Activated CD8-positive, alpha-beta memory T cell treated with anti-CD3 and anti-CD28 coated beads, Interleukin-2, amount 10 ng/mL, durations not matched to agents 7 days and 5 days (primary cell): Measurements from ENCODE around the gene SSC4D. TPM values are rescaled to one million over a fixed set of nuclear protein-coding genes. Genes with fewer than 3 reads are reported as not detected.
A peak's percentile ranks its signal among the peaks of the same experiment; 100 is the strongest.
"Not testable (repeated sequence)": the region's sequence is repeated elsewhere in the genome, so short reads cannot be mapped to it uniquely, and the experiment has no call there.

ENCODE experiments used
- ATAC-seq: fragments of 150-1000 bp; cut with Tn5 transposase; one replicate; pipeline ENCODE4 v1.10.0; 2021; ENCODE audit warnings: moderate library complexity
- CTCF ChIA-PET: fragments of 350-600 bp; sonication (Branson Sonifier 250); formaldehyde crosslinking; loops from one replicate; lab custom pipeline; 2021; ENCODE audit warnings: antibody characterized with exemption; lab: Charles Lee
- DNase-seq: peaks from one replicate; pipeline ENCODE4 v3.0.0-alpha.2; 2020
- H3K27ac Mint-ChIP-seq: one replicate; pipeline ENCODE4 v1.8.0; 2021; ENCODE audit warnings: mild to moderate bottlenecking, mixed read lengths
- H3K27me3 Mint-ChIP-seq: one replicate; pipeline ENCODE4 v1.8.0; 2021; ENCODE audit warnings: mixed read lengths
- H3K36me3 Mint-ChIP-seq: one replicate; pipeline ENCODE4 v1.8.0; 2021; ENCODE audit warnings: mild to moderate bottlenecking, mixed read lengths
- H3K4me1 Mint-ChIP-seq: one replicate; pipeline ENCODE4 v1.8.0; 2021; ENCODE audit warnings: mixed read lengths
- H3K4me3 Mint-ChIP-seq: one replicate; pipeline ENCODE4 v1.8.0; 2021; ENCODE audit warnings: mild to moderate bottlenecking, moderate library complexity, mixed read lengths
- H3K9me3 Mint-ChIP-seq: one replicate; pipeline ENCODE4 v1.8.0; 2022; ENCODE audit warnings: low read depth, mixed read lengths
- total RNA-seq, 2 experiments: library from RNA; stranded (reverse); gene quantifications; one replicate each; pipeline ENCODE4 v1.2.3, GENCODE V29; 2021

SSC4D gene
- total RNA-seq, 2 experiments from 2014 or later, result 0.23 to 0.64 TPM

DNA sequence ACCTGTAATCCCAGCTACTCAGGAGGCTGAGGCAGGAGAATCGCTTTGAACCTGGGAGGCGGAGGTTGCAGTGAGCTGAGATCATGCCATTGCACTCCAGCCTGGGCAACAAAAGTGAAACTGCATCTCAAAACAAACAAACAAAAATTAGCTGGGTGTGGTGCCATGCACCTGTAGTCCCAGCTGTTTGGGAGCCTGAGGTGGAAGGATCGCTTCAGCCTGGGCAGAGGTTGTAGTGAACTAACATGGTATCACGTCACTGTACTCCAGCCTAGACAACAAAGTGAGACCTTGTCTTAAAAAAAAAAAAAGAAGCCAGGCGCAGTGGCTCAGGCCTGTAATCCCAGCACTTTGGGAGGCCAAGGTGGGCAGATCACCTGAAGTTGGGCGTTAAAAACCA lies 21.7 kb downstream of the SSC4D start:
- H3K9me3 Mint-ChIP-seq, H3K36me3 Mint-ChIP-seq, H3K4me3 Mint-ChIP-seq, CTCF ChIA-PET, H3K27me3 Mint-ChIP-seq, H3K27ac Mint-ChIP-seq, ATAC-seq, DNase-seq: not testable (repeated sequence)
- peaks cover 15% of the 10 kb centered on the region for H3K4me1 Mint-ChIP-seq

DNA sequence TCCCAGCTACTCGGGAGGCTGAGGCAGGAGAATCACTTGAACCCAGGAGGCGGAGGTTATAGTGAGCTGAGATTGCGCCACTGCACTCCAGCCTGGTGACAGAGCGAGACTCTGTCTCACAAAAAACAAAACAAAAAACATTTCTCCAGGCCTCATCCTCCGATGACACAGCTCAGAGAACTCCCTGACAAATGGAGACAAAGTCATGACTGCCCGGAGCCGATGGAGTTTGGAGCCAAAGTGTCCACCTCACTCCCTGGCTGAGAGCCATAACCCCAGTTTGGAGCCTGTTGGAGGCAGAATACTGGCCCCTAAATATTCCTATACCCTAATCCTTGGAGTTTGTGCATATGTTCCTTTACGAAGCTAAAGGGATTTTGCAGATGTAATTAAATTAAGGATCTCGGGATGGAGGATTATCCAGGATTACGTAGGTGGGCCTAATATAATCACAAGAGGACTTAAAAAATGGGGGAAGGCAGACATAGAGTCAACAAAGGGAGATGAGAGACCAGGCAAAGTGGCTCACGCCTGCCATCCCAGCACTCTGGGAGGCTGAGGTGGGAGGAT lies 22.7 kb downstream of the SSC4D start:
- Mint-ChIP-seq H3K4me1 (peaks cover 7% of the 10 kb centered on the region), H3K9me3 (no peaks in the 10 kb centered on the region), H3K27ac (no peak overlapping the region), H3K4me3 (no peak overlapping the region), H3K36me3 (no peaks in the 10 kb centered on the region), H3K27me3 (no peaks in the 10 kb centered on the region)
- CTCF ChIA-PET, result no interaction called here
- ATAC-seq (no peak), DNase-seq (no peak)

DNA sequence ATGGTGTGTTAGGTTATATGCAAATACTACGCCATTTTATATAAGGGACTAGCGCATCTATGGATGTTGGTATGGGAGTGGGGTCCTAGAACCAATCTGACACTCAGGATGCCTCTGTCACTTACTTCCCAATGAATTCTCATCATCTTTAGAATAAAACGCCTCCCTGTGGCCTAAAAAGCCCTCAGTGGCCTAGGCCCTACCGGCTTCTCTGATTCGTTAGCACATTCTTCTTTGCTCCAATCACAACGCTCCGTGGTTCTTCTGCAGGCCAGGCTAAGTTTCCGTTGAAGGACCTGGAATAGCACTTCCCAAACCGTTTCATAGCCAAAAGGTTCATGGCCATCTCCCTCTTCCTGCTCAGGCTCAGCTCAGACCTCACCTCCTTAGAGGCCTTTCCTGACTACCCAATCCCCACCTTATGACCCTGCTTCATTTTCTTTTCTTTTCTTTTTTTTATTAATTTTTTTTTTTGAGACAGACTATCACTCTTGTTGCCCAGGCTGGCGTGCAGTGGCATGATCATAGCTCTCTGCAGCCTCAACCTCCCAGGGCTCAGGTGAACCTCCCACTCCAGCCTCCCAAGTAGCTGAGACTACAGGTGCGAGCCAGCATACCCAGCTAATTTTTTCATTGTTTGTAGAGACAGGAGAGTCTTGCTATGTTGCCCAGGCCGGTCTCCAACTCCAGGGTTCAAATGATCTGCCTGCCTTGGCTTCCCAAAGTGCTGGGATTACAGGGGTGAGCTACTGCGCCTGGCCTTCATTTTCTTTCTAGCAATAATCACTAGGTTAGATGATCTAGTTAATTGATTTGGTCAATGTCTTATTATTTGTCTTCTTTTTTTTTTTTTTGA lies 26.2 kb downstream of the SSC4D start:
- no peaks in the 10 kb centered on the region for H3K27me3 Mint-ChIP-seq

DNA sequence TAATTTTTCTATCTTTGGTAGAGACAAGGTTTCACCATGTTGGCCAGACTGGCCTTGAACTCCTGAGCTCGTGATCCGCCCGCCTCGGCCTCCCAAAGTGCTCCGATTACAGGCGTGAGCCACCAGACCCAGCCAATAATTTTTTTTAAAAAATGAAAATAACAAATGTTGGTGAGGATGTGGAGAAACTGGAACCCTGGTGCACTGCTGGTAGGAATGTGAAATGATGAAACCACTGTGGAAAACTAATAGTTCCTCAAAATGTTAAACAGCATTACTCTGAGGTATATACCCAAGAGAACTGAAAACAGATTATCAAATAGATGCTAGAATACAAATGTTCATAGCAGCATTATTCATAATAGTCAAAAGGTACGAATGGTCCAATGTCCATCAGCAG lies 27.7 kb downstream of the SSC4D start:
- H3K36me3 Mint-ChIP-seq, result no peaks in the 10 kb centered on the region
- H3K27ac Mint-ChIP-seq, result no peak overlapping the region
- ATAC-seq (no peak), DNase-seq (no peak)
- CTCF ChIA-PET, result no interaction called here
- no peaks in the 10 kb centered on the region for H3K27me3 Mint-ChIP-seq
- peaks cover 8% of the 10 kb centered on the region for H3K4me1 Mint-ChIP-seq
- H3K4me3 Mint-ChIP-seq, result no peak overlapping the region
- H3K9me3 Mint-ChIP-seq, result no peaks in the 10 kb centered on the region

More for the DNA sequence above, 26.2 kb downstream of the SSC4D start:
- DNase-seq (no peak), ATAC-seq (no peak)
- H3K4me3 Mint-ChIP-seq, result no peak overlapping the region
- CTCF ChIA-PET, result interaction anchor here (1.3 kb wide), 1 partner anchor 23 kb away, joined by 4 read pairs; no protein-coding TSS in a partner anchor
- H3K27ac Mint-ChIP-seq, result no peak overlapping the region
- peaks cover 7% of the 10 kb centered on the region for H3K4me1 Mint-ChIP-seq
- H3K36me3 Mint-ChIP-seq, result no peaks in the 10 kb centered on the region
- H3K9me3 Mint-ChIP-seq, result no peaks in the 10 kb centered on the region

DNA sequence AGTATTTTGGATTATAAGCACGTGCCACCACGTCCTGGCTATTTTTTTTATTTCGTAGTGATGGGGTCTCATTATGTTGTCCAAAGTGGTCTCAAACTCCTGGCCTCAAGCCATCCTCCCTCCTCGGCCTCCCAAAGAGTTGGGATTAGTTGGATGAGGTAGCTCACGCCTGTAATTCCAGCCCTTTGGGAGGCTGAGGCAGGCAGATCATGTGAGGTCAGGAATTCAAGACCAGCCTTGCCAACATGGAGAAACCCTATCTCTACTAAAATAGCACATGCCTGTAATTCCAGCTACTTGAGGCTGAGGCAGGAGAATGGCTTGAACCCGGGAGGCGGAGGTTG lies 28.9 kb downstream of the SSC4D start:
- H3K36me3 Mint-ChIP-seq, result no peaks in the 10 kb centered on the region
- CTCF ChIA-PET, result interaction anchor here (0.9 kb wide), 1 partner anchor 9 kb away, joined by 4 read pairs; no protein-coding TSS in a partner anchor
- H3K27ac Mint-ChIP-seq, result peak overlapping the region; percentile 62
- DNase-seq (no peak), ATAC-seq (no peak)
- peak overlapping the region; percentile 68 for H3K4me3 Mint-ChIP-seq
- H3K9me3 Mint-ChIP-seq, result no peaks in the 10 kb centered on the region
- no peaks in the 10 kb centered on the region for H3K27me3 Mint-ChIP-seq
- H3K4me1 Mint-ChIP-seq, result peaks cover 8% of the 10 kb centered on the region

DNA sequence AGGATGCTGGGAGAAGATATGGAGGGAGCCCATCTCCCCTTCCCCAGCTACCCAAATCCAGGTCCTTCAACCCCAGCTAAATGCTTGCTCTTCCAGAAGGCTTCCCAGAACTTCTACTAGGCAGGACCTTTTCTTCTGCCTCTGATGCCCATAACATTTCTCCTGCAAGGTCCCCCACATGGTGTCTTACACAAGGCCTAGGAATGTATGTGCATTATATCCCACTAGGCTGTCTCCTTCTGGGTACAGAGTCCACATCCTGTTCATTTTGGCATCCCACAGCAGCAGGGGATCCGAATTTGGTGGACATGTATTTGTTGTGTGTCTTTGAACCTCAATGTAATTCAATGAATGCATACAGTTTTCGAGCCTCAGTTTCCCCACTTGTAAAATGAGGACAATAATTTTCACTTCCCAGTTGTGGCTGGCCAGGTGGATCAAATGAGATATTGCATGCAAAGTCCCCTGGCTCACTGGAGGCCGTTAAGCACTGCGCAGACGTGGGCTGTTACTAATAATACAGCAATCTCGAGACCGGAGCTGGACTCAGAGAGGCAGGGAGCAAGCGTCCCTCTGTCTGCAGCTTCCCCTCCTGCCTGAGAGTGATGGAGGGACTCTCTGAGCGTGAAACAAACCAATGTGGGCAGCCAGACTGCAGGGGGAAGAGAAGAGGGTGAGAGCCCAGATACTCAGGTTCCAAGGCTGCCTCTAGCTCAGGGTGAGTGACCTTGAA lies 32.1 kb downstream of the SSC4D start:
- Mint-ChIP-seq H3K4me1 (peaks cover 8% of the 10 kb centered on the region), H3K36me3 (no peaks in the 10 kb centered on the region), H3K27ac (no peak overlapping the region), H3K4me3 (no peak overlapping the region), H3K9me3 (no peaks in the 10 kb centered on the region), H3K27me3 (peaks cover 6% of the 10 kb centered on the region)
- ATAC-seq, result no peak
- CTCF ChIA-PET, result interaction anchor here (1.0 kb wide), 1 partner anchor 13 kb away, joined by 3 read pairs; no protein-coding TSS in a partner anchor
- no peak for DNase-seq

DNA sequence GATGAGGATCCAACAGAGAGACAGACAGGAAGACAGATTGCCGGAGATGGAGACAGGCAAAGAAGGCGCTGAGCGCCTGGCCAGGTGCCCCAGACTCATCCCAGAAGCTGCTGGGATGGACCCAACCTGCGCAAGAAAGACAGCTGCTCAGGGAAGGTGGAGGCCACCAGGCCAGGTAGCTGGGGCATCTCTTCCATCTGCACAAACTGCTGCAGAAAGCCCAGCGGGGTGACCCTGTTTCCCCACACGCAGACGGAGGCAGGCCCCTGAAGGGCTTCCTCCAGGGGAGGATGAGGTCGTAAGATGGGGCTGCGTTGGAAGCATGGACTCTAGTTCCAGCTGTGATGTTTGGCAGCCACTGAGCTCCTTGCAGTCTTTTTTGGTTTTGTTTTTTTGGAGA lies 34.2 kb downstream of the SSC4D start:
- H3K9me3 Mint-ChIP-seq, result no peaks in the 10 kb centered on the region
- DNase-seq (no peak), ATAC-seq (no peak)
- H3K4me3 Mint-ChIP-seq, result no peak overlapping the region
- H3K36me3 Mint-ChIP-seq, result no peaks in the 10 kb centered on the region
- peaks cover 16% of the 10 kb centered on the region for H3K27me3 Mint-ChIP-seq
- H3K4me1 Mint-ChIP-seq, result peaks cover 8% of the 10 kb centered on the region
- H3K27ac Mint-ChIP-seq, result no peak overlapping the region
- CTCF ChIA-PET, result no interaction called here

DNA sequence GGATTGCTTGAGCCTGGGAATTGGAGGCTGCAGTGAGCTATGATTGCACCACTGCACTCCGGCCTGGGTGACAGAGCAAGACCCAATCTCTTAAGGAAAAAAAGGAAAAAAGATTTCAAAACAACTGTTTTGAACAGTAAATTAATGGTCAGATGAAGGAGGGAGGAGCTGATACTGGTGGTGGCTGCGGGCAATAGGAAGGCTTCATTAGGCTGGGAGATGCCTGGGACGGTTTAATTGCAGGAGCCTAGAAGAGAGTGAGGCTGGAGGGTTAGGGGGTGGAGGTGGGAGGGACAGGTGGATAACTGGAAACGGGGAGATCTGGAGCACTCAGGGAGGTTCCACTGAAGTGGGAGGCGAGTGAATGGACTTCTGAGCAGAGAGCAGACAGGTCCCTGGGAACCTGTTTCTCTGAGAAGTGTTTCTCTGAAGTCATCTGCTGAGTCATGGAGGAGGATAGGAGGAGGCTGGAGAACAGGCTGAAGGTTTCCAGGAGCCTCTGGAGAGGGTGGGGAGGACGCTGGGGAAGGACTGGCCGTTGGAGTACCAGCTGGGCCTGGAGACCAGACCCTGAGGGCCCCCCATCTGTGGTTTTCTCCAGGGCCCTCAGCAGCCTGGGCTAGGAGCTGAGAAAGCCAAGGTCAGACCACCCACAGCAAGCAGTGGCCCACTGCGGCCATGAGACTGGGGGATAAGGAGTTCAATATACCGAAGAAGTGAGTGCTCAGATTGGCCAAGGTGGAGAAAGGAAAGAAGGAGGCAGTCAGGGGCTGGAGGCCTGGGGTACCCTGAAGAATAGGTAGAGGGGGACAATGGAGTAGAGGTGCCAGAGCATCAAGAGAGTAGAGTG lies 36.3 kb downstream of the SSC4D start:
- no peaks in the 10 kb centered on the region for H3K36me3 Mint-ChIP-seq
- ATAC-seq (no peak), DNase-seq (no peak)
- H3K4me3 Mint-ChIP-seq, result no peak overlapping the region
- no peaks in the 10 kb centered on the region for H3K4me1 Mint-ChIP-seq
- H3K9me3 Mint-ChIP-seq, result no peaks in the 10 kb centered on the region
- CTCF ChIA-PET, result no interaction called here
- no peak overlapping the region for H3K27ac Mint-ChIP-seq
- peaks cover 18% of the 10 kb centered on the region for H3K27me3 Mint-ChIP-seq

DNA sequence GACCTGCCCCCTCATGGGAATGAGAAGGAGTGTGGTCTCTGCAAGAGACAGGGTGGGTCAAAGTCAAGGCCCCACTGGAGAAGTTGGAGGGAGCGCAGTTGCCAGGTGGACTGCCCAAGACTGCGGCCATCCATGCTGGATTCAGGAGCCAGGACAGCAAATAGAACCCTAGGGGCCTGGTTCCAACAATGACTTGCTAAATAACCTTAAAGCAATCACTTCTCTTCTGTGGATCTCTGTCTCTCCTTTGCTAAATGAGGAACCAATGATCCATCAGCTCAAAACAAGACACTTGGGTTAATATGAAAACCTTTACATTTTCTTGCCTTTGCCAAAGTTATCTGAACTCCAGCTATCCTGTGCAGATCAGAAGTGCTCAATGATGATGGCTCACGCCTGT lies 38.1 kb downstream of the SSC4D start:
- Mint-ChIP-seq H3K27me3 (peaks cover 27% of the 10 kb centered on the region), H3K4me1 (no peaks in the 10 kb centered on the region), H3K4me3 (no peak overlapping the region), H3K27ac (no peak overlapping the region), H3K9me3 (no peaks in the 10 kb centered on the region), H3K36me3 (no peaks in the 10 kb centered on the region)
- ATAC-seq (no peak), DNase-seq (no peak)
- CTCF ChIA-PET, result no interaction called here

DNA sequence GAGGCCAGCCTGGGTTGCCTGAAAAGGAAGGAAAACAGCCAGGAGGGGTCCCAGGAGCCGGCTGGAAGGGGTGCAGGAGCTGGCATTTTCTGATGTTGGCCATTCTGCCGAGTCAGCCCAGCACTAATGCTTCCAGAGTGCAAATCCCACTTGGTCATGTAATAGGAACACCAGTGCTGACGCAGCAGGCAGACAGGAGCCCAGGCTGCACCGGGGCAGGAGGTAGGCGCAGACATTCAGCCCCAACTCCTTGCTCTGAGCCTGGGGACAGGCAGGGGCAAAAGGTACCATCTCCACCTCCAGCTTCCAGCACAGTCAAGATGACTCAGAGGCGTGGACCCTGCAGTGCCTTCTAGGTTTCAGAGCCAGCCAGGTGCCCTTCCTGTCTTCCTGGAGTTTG lies 40.5 kb downstream of the SSC4D start:
- Mint-ChIP-seq H3K4me3 (no peak overlapping the region), H3K27ac (no peak overlapping the region), H3K4me1 (peaks cover 16% of the 10 kb centered on the region), H3K36me3 (no peaks in the 10 kb centered on the region), H3K27me3 (peaks cover 27% of the 10 kb centered on the region), H3K9me3 (no peaks in the 10 kb centered on the region)
- CTCF ChIA-PET, result interaction anchor here (1.4 kb wide), 1 partner anchor 9 kb away, joined by 3 read pairs; no protein-coding TSS in a partner anchor
- DNase-seq (no peak), ATAC-seq (no peak)

DNA sequence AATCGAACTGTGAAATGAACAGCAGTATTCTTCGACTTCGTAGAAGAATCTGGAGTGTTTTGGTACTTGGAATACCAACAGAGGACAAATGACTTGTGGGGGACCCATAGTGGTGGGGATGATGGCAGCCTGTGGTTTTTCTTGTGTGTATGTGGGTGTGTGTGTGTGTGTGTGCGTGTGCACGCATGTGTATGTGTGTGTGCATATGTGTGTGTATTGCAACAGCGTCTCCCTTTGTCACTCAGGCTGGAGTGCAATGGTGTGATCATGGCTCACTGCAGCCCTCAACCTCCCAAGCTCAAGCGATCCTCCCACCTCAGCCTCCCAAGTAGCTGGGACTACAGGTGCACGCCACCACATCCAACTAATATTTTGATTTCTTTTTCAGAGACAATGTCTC lies 41.3 kb downstream of the SSC4D start:
- DNase-seq, result no peak
- no peaks in the 10 kb centered on the region for H3K36me3 Mint-ChIP-seq
- H3K9me3 Mint-ChIP-seq, result no peaks in the 10 kb centered on the region
- no peak overlapping the region for H3K4me3 Mint-ChIP-seq
- ATAC-seq, result no peak
- peaks cover 23% of the 10 kb centered on the region for H3K27me3 Mint-ChIP-seq
- H3K27ac Mint-ChIP-seq, result no peak overlapping the region
- CTCF ChIA-PET, result interaction anchor here (1.0 to 1.4 kb wide), 2 partner anchors 9 to 10 kb away, joined by 3 read pairs; partner anchors contain the start of gene YWHAG
- peaks cover 20% of the 10 kb centered on the region for H3K4me1 Mint-ChIP-seq

DNA sequence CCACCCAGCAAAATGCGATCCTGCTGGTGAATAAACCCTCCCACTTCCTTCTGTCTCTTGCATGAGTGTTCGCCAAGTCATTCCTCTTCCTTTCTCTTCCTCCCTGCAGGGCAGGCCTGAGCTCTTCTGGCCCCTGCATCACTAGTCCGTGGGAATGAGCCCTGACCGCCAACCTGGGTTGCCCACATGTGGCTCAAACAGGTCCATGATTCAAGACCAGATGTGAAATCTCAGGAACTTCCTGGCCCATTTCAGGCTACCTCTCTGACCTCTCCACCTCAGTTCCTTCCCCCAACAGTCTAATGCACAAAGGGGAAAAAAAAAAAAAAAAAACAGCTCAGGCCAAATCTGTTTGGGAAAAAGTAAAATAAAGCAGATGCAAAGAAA lies 45.3 kb downstream of the SSC4D start:
- DNase-seq (no peak), ATAC-seq (peak; percentile 1)
- peak overlapping the region; percentile 93 for H3K27ac Mint-ChIP-seq
- peaks cover 9% of the 10 kb centered on the region for H3K27me3 Mint-ChIP-seq
- CTCF ChIA-PET, result interaction anchor here (0.6 to 1.5 kb wide), 8 partner anchors 14 to 1041 kb away, joined by 3 to 7 read pairs (median 4); no protein-coding TSS in a partner anchor
- H3K4me1 Mint-ChIP-seq, result peaks cover 30% of the 10 kb centered on the region
- no peaks in the 10 kb centered on the region for H3K9me3 Mint-ChIP-seq
- no peaks in the 10 kb centered on the region for H3K36me3 Mint-ChIP-seq
- H3K4me3 Mint-ChIP-seq, result peak overlapping the region; percentile 34
